ENCODE data around the gene MAN2C1.

GRCh38 chr15:75325922-75326321, 42.5 kb downstream of the MAN2C1 start:
- no peak for TF ChIP-seq SUZ12 (IDR thresholded peaks at IDR 0.05; ENCODE audit: extremely low read depth, insufficient read depth, insufficient read length)
- no peak for TF ChIP-seq ZNF274 (IDR thresholded peaks at IDR 0.05; ENCODE audit: low read depth, low read length)
- TF ChIP-seq YY1 (IDR thresholded peaks at IDR 0.05; ENCODE audit: insufficient read depth, insufficient read length): no peak
